Endothelial cell of umbilical vein (primary cell): Measurements from ENCODE around the gene HSPA6.
"Not testable (repeated sequence)": the region's sequence is repeated elsewhere in the genome, so short reads cannot be mapped to it uniquely, and the experiment has no call there.

Source experiments
- CTCF ChIP-seq, 2 donors: IDR thresholded peaks; 1 replicate in 1 of 2; 2 replicates in 1 of 2; pipeline ENCODE4 v1.5.1; 2011; ENCODE audit warnings: low read length in 2 of 2, mild to moderate bottlenecking in 2 of 2, moderate library complexity in 2 of 2, control low read depth in 1 of 2, inconsistent platforms in 1 of 2, low read depth in 1 of 2; ENCODE audit not compliant: insufficient read depth in 1 of 2; ENCODE audit errors: extremely low read depth in 1 of 2
- POLR2A ChIP-seq: IDR thresholded peaks from 2 replicates; pipeline ENCODE4 v1.6.1; 2012; ENCODE audit warnings: low read depth, mild to moderate bottlenecking, control low read depth, low read length

DNA sequence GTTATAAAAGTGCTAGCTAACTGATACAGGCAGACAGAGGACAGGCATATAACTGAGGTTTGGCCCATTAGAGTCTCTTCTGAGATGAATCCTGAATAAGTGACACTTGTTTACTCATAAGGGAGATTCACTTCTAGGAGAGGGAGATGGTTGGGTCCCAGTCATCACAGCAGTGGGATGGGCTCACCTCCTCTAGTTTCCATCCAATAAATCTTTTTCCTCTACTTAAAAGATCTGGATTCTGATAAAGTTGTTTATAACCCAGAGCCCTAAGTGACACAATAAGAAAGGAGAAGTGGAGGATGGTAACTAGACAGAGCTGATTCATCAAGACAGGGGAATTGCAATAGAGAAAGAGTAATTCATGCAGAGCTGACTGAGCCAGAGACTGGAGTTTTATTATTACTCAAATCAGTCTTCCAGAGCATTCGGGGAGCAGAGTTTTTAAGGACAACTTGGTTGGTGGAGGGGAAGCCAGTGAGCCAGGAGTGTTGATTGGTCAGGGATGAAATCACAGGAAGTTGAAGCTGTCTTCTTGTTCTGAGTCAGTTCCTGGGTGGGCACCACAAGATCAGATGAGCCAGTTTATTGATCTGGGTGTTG lies 30.6 kb downstream of the HSPA6 start:
- not testable (repeated sequence) for TF ChIP-seq CTCF (IDR thresholded peaks at IDR 0.05; ENCODE audit: extremely low read depth in 1 of 2, insufficient read depth in 1 of 2, low read depth in 1 of 2, low read length in 2 of 2); POLR2A
